ENCODE results near the gene ERP44.
"Not testable (repeated sequence)": the region's sequence is repeated elsewhere in the genome, so short reads cannot be mapped to it uniquely, and the experiment has no call there.

Gene ERP44

GRCh38 chr9:100098887-100099721, at the start of gene ERP44, which contains the start of gene INVS:
Gene ERP44, minus strand, starts transcription at chr9:100099000. Its CDS starts 160 bp downstream, at chr9:100098840.
Gene INVS, plus strand, starts transcription at chr9:100099243. Its CDS starts 5,279 bp downstream, at chr9:100104522.
- peaks cover 8% of the 10 kb centered on the region for H3K36me3 Mint-ChIP-seq (ENCODE audit: insufficient read depth)
- DNase-seq (ENCODE audit: low spot score in 2 of 2) (peak; percentile 91 to 94), ATAC-seq (replicated peaks; ENCODE audit: extremely low read depth, poor library complexity, severe bottlenecking) (peak; percentile 99)
- no peaks in the 10 kb centered on the region for H3K9me3 Mint-ChIP-seq
- H3K4me3 Mint-ChIP-seq = peak within 1 kb of the TSS; percentile 100
- H3K27ac Mint-ChIP-seq (ENCODE audit: low read depth) = peak within 1 kb of the TSS; percentile 97
- H3K27me3 Mint-ChIP-seq = no peaks in the 10 kb centered on the region
- peaks cover 38% of the 10 kb centered on the region for H3K4me1 Mint-ChIP-seq

GRCh38 chr9:100145976-100146375, 47.2 kb upstream of the ERP44 start:
- peaks cover 10% of the 10 kb centered on the region for H3K4me1 Mint-ChIP-seq
- not testable (repeated sequence) for ATAC-seq (replicated peaks; ENCODE audit: extremely low read depth, poor library complexity, severe bottlenecking); H3K36me3 Mint-ChIP-seq (ENCODE audit: insufficient read depth); DNase-seq (ENCODE audit: low spot score in 2 of 2); H3K27me3 Mint-ChIP-seq; H3K27ac Mint-ChIP-seq (ENCODE audit: low read depth); H3K4me3 Mint-ChIP-seq; H3K9me3 Mint-ChIP-seq

GRCh38 chr9:100145167-100145934, 46.6 kb upstream of the ERP44 start:
- not testable (repeated sequence) for H3K9me3 Mint-ChIP-seq; H3K36me3 Mint-ChIP-seq (ENCODE audit: insufficient read depth); ATAC-seq (replicated peaks; ENCODE audit: extremely low read depth, poor library complexity, severe bottlenecking); H3K27ac Mint-ChIP-seq (ENCODE audit: low read depth); DNase-seq (ENCODE audit: low spot score in 2 of 2); H3K27me3 Mint-ChIP-seq; H3K4me3 Mint-ChIP-seq
- H3K4me1 Mint-ChIP-seq = peaks cover 10% of the 10 kb centered on the region

- not testable (repeated sequence) for H3K4me3 Mint-ChIP-seq; H3K9me3 Mint-ChIP-seq; H3K27me3 Mint-ChIP-seq; H3K36me3 Mint-ChIP-seq (ENCODE audit: insufficient read depth); ATAC-seq (replicated peaks; ENCODE audit: extremely low read depth, poor library complexity, severe bottlenecking); H3K27ac Mint-ChIP-seq (ENCODE audit: low read depth); DNase-seq (ENCODE audit: low spot score in 2 of 2)
- peaks cover 10% of the 10 kb centered on the region for H3K4me1 Mint-ChIP-seq
Measured at GRCh38 chr9:100141862-100142261, 43.1 kb upstream of the ERP44 start.

GRCh38 chr9:100140303-100140702, 41.5 kb upstream of the ERP44 start:
- not testable (repeated sequence) for H3K9me3 Mint-ChIP-seq; H3K27ac Mint-ChIP-seq (ENCODE audit: low read depth); H3K36me3 Mint-ChIP-seq (ENCODE audit: insufficient read depth); H3K4me3 Mint-ChIP-seq; H3K27me3 Mint-ChIP-seq; ATAC-seq (replicated peaks; ENCODE audit: extremely low read depth, poor library complexity, severe bottlenecking); DNase-seq (ENCODE audit: low spot score in 2 of 2)
- H3K4me1 Mint-ChIP-seq = peaks cover 10% of the 10 kb centered on the region

- not testable (repeated sequence) for H3K36me3 Mint-ChIP-seq (ENCODE audit: insufficient read depth); H3K4me3 Mint-ChIP-seq; ATAC-seq (replicated peaks; ENCODE audit: extremely low read depth, poor library complexity, severe bottlenecking); H3K27ac Mint-ChIP-seq (ENCODE audit: low read depth); H3K27me3 Mint-ChIP-seq; DNase-seq (ENCODE audit: low spot score in 2 of 2); H3K9me3 Mint-ChIP-seq; H3K4me1 Mint-ChIP-seq
Measured at GRCh38 chr9:100136799-100137198, 38.0 kb upstream of the ERP44 start.

- ATAC-seq (replicated peaks; ENCODE audit: extremely low read depth, poor library complexity, severe bottlenecking) = no peak
- H3K27ac Mint-ChIP-seq (ENCODE audit: low read depth) = no peak overlapping the region
- H3K9me3 Mint-ChIP-seq = no peaks in the 10 kb centered on the region
Measured at GRCh38 chr9:100134731-100135130, 35.9 kb upstream of the ERP44 start.

GRCh38 chr9:100131875-100132430, 33.2 kb upstream of the ERP44 start:
- H3K4me1 Mint-ChIP-seq = no peaks in the 10 kb centered on the region
- ATAC-seq (replicated peaks; ENCODE audit: extremely low read depth, poor library complexity, severe bottlenecking) (no peak), DNase-seq (ENCODE audit: low spot score in 2 of 2) (no peak)
- no peaks in the 10 kb centered on the region for H3K9me3 Mint-ChIP-seq
- H3K27me3 Mint-ChIP-seq = no peaks in the 10 kb centered on the region
- H3K27ac Mint-ChIP-seq (ENCODE audit: low read depth) = no peak overlapping the region
- H3K36me3 Mint-ChIP-seq (ENCODE audit: insufficient read depth) = peaks cover 5% of the 10 kb centered on the region
- no peak overlapping the region for H3K4me3 Mint-ChIP-seq

More at GRCh38 chr9:100134731-100135130, 35.9 kb upstream of the ERP44 start:
- H3K4me1 Mint-ChIP-seq = no peaks in the 10 kb centered on the region
- DNase-seq (ENCODE audit: low spot score in 2 of 2) = no peak
- H3K27me3 Mint-ChIP-seq = no peaks in the 10 kb centered on the region
- no peak overlapping the region for H3K4me3 Mint-ChIP-seq
- peaks cover 4% of the 10 kb centered on the region for H3K36me3 Mint-ChIP-seq (ENCODE audit: insufficient read depth)

GRCh38 chr9:100131216-100131615, 32.4 kb upstream of the ERP44 start:
- no peak overlapping the region for H3K27ac Mint-ChIP-seq (ENCODE audit: low read depth)
- no peaks in the 10 kb centered on the region for H3K27me3 Mint-ChIP-seq
- ATAC-seq (replicated peaks; ENCODE audit: extremely low read depth, poor library complexity, severe bottlenecking) (no peak), DNase-seq (ENCODE audit: low spot score in 2 of 2) (no peak)
- no peaks in the 10 kb centered on the region for H3K9me3 Mint-ChIP-seq
- peaks cover 5% of the 10 kb centered on the region for H3K36me3 Mint-ChIP-seq (ENCODE audit: insufficient read depth)
- H3K4me1 Mint-ChIP-seq = no peaks in the 10 kb centered on the region
- H3K4me3 Mint-ChIP-seq = no peak overlapping the region

- Mint-ChIP-seq H3K4me3 (no peak overlapping the region), H3K4me1 (peaks cover 8% of the 10 kb centered on the region), H3K36me3 (ENCODE audit: insufficient read depth) (peaks cover 6% of the 10 kb centered on the region), H3K9me3 (no peaks in the 10 kb centered on the region), H3K27ac (ENCODE audit: low read depth) (no peak overlapping the region), H3K27me3 (no peaks in the 10 kb centered on the region)
- no peak for ATAC-seq (replicated peaks; ENCODE audit: extremely low read depth, poor library complexity, severe bottlenecking)
- DNase-seq (ENCODE audit: low spot score in 2 of 2) = no peak
Measured at GRCh38 chr9:100129772-100130171, 31.0 kb upstream of the ERP44 start.

GRCh38 chr9:100126423-100126822, 27.6 kb upstream of the ERP44 start:
- ATAC-seq (replicated peaks; ENCODE audit: extremely low read depth, poor library complexity, severe bottlenecking) (no peak), DNase-seq (ENCODE audit: low spot score in 2 of 2) (no peak)
- Mint-ChIP-seq H3K4me3 (no peak overlapping the region), H3K36me3 (ENCODE audit: insufficient read depth) (peaks cover 4% of the 10 kb centered on the region), H3K27me3 (no peaks in the 10 kb centered on the region), H3K27ac (ENCODE audit: low read depth) (no peak overlapping the region), H3K9me3 (no peaks in the 10 kb centered on the region), H3K4me1 (peaks cover 22% of the 10 kb centered on the region)

- Mint-ChIP-seq H3K27ac (ENCODE audit: low read depth) (no peak overlapping the region), H3K4me1 (peaks cover 22% of the 10 kb centered on the region), H3K36me3 (ENCODE audit: insufficient read depth) (peaks cover 4% of the 10 kb centered on the region), H3K4me3 (no peak overlapping the region), H3K27me3 (no peaks in the 10 kb centered on the region), H3K9me3 (no peaks in the 10 kb centered on the region)
- ATAC-seq (replicated peaks; ENCODE audit: extremely low read depth, poor library complexity, severe bottlenecking) (no peak), DNase-seq (ENCODE audit: low spot score in 2 of 2) (no peak)
Measured at GRCh38 chr9:100125910-100126309, 27.1 kb upstream of the ERP44 start.
